HG02943 (cell line): ENCODE measurements around the gene SEPTIN11.
A peak's percentile ranks its signal among the peaks of the same experiment; 100 is the strongest.

Source experiments
- ATAC-seq: cut with Tn5 transposase; IDR thresholded peaks from one replicate; pipeline ENCODE4 v1.9.1; 2021; ENCODE audit warnings: mild to moderate bottlenecking, low read depth, moderate library complexity; ENCODE audit not compliant: unreplicated experiment

SEPTIN11 gene

GRCh38 chr4:76977736-76978350 lies 28.3 kb downstream of the SEPTIN11 start:
- no peak for ATAC-seq

- no peak for ATAC-seq
Observed at GRCh38 chr4:76979236-76979635, 29.7 kb downstream of the SEPTIN11 start.

GRCh38 chr4:76980261-76980660 lies 30.7 kb downstream of the SEPTIN11 start:
- ATAC-seq: no peak

GRCh38 chr4:76981644-76982043 lies 32.1 kb downstream of the SEPTIN11 start:
- ATAC-seq: no peak

- ATAC-seq: no peak
Observed at GRCh38 chr4:76982638-76983584, 33.4 kb downstream of the SEPTIN11 start.

- no peak for ATAC-seq
Observed at GRCh38 chr4:76984127-76984526, 34.6 kb downstream of the SEPTIN11 start.

GRCh38 chr4:76984788-76985211 lies 35.2 kb downstream of the SEPTIN11 start:
- no peak for ATAC-seq

GRCh38 chr4:76987153-76987591 lies 37.6 kb downstream of the SEPTIN11 start:
- ATAC-seq: no peak

GRCh38 chr4:76987685-76988084 lies 38.1 kb downstream of the SEPTIN11 start:
- ATAC-seq: no peak

GRCh38 chr4:76989391-76990061 lies 40.0 kb downstream of the SEPTIN11 start:
- no peak for ATAC-seq

- no peak for ATAC-seq
Observed at GRCh38 chr4:76990288-76991080, 40.9 kb downstream of the SEPTIN11 start.

- no peak for ATAC-seq
Observed at GRCh38 chr4:76991161-76991660, 41.7 kb downstream of the SEPTIN11 start.

GRCh38 chr4:76993787-76994641 lies 44.5 kb downstream of the SEPTIN11 start:
- peak; percentile 83 for ATAC-seq

GRCh38 chr4:76995776-76996175 lies 46.2 kb downstream of the SEPTIN11 start:
- no peak for ATAC-seq

GRCh38 chr4:76996445-76996844 lies 46.9 kb downstream of the SEPTIN11 start:
- no peak for ATAC-seq

- no peak for ATAC-seq
Observed at GRCh38 chr4:76997077-76997476, 47.5 kb downstream of the SEPTIN11 start.

GRCh38 chr4:76997532-76997931 lies 48.0 kb downstream of the SEPTIN11 start:
- no peak for ATAC-seq

GRCh38 chr4:76998251-76998901 lies 48.8 kb downstream of the SEPTIN11 start:
- ATAC-seq: no peak
